Measurements from ENCODE around the gene TPSB2.
"Not testable (repeated sequence)": the region's sequence is repeated elsewhere in the genome, so short reads cannot be mapped to it uniquely, and the experiment has no call there.

The TPSB2 gene

DNA sequence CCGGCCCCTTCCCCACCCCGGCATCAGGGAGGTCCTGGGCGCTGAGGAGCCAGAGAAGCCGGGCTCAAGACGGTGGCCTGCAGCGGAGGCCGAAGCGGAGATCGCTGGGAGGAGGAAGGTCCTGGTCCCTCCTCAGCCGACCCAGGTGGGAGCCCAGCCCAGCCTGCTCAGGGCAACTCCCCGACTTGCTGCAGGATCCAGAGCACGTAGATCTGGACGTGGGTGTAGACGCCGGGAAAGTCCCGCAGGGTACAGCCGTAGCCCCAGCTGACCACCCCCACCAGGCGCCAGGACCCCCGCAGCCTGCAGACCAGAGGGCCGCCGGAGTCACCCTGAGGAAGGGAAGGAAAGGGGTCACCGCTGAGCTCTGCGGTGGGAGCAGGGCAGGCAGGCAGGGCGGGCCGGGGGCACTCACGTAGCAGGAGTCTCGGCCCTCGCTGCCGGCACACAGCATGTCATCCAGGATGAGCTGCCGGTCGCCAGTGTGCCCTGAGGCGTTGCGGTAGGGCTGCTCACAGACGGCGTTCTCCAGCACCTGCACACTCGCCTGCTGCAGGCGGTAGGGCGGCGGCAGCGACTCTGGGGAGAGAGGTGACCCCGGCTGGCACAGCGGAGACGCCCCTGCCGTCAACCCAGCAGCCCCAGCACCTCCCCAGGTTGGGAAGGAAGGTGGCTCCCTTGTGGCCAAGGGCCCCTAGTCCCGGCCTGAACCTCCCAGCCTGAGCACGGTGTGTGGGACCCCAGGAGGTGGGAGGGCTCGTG lies 31.3 kb upstream of the TPSB2 start:
- no peak for DNase-seq (ENCODE audit: low spot score)

DNA sequence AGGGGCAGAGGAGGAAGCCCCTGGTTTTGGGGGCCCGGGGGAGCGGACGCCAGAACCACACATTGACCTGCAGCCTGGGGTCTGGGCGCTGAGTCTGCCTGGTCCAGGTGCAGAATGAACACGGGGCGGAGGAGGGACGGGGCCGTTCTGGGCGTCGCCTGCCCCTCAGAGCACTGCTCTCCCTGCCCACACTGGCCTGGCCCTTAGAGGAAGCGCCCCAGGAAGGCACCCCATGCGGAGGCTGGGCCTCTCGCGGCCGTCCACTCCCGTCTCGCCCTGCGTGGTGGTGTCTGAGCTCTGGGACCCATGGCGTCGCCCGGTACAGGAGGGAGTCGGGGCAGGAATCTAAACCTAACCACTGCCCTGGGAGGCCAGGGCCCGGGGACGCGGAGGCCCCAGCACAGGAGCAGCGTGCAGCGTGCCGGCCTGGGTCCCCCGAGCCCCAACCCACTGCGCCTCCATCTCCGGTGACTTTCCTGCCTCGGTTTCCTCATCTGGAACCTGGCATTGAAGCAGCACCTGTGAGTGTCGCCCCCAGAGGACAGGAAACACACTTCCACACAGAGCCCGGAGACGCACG lies 30.2 kb upstream of the TPSB2 start:
- DNase-seq (ENCODE audit: low spot score), result no peak

DNA sequence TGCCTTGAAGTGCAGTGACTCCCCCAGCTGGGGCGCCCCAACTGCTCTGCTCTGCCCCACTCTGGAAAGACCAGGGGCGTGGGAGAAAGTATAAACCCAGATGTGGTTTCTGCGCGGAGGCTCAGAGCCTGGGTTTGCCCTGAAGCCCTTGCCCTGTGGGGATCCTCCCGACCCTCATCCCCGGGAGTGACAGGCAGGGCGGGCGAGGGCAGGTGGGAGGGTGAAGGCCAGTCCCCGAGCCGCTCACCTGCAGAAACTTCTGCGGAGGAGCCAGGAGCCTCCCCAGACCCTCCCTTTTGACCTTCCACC lies 29.7 kb upstream of the TPSB2 start:
- DNase-seq (ENCODE audit: low spot score), result no peak

DNA sequence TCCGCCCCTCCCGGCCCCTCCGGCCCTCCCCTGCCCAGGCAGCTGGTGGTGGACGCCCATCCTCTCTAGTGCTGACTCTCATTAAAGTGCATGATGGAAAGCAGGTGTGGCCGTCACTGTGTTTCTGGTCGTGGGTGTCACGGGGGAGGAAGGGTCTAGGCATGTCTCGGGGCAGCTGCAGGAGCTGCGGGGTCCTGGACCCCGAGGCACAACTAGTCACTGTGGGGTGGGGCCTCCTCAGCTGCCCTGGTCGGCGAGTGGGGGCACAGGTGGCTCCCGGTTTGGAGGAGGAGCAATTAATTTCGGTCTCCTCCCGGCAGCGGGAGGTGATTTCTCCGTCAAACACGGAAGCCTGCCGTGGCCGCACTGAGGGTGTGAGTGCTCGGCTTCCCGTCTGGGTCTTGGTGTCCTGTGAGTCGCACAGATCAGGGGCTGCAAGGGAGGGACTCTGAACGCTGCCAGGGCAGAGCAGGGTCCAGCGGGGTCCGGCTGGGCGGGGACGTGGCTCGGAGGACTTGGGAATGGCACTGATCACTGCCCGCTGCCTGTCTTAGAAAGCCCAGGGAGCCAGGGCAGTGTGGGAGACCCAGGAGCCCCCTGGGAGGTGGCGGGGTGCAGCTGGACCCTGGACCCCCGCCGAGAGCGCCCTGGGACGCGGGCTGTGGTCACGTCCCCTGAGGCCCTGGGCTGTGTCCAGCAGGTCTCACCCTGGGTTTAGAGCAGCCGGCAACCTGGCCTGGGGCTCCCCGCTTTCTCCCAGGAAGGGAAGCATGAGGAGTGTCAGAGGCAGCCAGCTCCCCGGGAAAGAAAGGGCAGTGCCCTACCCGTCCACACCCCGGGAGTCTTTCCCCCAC lies 29.1 kb upstream of the TPSB2 start:
- DNase-seq (ENCODE audit: low spot score), result no peak

DNA sequence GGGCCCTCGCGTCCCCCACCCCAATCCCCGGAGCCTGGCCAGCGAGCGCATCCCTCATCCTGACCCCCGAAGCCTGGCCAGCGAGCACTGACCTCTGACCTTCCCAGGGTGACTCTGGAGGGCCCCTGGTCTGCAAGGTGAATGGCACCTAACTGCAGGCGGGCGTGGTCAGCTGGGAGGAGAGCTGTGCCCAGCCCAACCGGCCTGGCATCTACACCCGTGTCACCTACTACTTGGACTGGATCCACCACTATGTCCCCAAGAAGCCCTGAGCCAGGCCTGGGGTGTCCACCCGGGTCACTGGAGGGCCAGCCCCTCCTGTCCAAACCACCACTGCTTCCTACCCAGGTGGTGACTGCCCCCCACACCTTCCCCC lies 28.2 kb upstream of the TPSB2 start:
- DNase-seq (ENCODE audit: low spot score), result no peak

DNA sequence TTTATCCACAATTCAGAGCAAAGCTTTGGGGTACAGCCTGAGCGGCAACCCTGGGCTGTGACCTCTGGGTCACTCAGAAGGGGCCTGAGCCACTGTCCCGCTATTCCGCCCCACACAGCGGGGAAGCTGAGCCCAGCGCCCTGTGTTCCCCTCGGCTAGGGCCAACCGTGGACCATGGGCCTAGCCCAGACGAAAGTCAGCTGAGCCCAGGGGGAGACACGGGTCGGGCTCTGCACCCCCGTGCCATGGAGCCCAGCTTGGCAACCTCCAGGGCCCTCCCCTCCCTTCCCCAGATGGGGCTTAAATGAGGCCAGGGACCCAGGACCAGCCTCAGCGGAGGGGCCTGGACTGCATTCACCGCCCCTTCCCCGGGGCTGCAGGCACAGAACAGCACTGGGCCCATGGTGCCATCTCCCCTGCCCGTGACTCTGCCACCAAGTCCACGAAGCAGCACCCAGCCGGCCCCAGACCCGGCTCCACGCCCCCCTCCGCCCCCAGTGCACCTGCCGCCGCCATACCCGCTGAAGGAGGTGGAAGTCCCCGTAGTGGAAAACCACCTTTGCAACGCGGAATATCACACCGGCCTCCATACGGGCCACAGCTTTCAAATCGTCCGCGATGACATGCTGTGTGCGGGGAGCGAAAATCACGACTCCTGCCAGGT lies 27.7 kb upstream of the TPSB2 start:
- DNase-seq (ENCODE audit: low spot score), result no peak

DNA sequence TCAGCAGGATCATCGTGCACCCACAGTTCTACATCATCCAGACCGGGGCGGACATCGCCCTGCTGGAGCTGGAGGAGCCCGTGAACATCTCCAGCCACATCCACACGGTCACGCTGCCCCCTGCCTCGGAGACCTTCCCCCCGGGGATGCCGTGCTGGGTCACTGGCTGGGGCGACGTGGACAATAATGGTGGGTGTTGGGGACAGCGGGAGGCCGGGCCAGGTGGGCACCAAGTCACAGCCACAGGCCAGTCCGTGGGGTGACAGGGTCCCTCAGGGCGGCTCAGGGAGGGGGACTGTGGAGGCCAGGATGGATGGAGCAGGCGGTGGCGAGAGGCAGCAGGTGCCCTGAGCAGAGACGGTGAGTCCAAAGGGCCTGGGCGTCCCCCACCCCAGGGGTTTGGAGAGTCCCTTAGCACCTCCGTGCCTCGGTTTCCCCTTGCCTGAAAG lies 26.9 kb upstream of the TPSB2 start:
- no peak for DNase-seq (ENCODE audit: low spot score)

DNA sequence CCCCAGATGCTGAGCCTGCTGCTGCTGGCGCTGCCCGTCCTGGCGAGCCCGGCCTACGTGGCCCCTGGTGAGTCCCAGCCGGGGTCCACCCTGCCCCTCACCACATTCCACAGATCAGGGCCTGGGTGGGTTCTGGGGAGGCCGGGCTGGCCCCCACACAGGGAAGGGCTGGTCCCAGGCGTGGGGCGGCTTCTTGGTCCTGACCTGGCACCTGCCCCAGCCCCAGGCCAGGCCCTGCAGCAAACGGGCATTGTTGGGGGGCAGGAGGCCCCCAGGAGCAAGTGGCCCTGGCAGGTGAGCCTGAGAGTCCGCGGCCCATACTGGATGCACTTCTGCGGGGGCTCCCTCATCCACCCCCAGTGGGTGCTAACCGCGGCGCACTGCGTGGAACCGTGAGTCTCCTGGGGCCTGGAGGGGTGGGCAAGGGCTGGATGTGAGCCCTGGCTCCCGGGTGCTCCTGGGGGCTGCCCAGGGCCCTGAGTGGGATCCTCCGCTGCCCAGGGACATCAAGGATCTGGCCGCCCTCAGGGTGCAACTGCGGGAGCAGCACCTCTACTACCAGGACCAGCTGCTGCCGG lies 26.4 kb upstream of the TPSB2 start:
- not testable (repeated sequence) for DNase-seq (ENCODE audit: low spot score)

DNA sequence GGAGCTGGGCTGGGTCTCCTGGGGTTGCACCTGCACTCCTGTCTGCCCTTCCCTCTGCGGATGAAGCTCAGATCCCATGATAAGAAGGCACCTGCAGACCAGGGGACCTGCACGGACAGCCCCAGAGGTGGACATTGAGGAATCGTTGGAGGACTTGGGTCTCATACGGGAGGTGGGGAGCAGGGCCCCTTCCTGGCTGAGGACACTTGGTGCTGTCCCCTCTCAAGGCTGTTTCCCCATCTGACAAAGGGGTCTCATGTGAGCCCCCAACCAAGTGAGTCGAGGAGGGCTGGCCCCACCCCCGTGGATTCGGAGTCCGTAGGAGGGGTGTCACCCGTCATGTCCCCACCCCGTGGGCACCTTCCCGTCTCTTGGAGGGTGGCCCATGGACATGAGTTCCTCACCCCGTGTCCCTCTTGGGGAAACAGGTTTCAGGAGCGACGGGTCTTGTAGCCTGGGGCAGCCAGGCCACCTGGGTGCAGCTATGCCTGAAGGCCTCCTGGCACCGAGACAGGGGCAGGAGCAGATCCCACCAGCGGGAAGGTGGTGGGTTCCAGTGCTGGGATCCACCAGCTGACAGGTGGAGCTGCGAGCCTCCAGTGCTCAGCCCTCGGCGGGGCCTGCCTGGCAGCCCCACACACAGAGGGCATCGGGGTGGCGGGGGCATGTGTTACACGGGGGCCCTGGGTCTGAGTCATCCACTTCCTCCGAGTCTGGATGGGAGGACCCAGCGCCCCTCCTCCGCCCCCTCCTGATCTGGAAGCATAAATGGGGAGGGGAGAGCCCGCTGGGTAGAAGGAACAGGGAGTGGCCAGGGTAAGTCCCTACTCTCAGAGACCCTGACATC lies 25.5 kb upstream of the TPSB2 start, which contains the start of gene TPSD1:
TPSD1 (plus strand) TSS at position 794 of the 847 bp plus-strand sequence. CDS start 212 bp downstream, outside the sequence.
- DNase-seq (ENCODE audit: low spot score), result not testable (repeated sequence)

DNA sequence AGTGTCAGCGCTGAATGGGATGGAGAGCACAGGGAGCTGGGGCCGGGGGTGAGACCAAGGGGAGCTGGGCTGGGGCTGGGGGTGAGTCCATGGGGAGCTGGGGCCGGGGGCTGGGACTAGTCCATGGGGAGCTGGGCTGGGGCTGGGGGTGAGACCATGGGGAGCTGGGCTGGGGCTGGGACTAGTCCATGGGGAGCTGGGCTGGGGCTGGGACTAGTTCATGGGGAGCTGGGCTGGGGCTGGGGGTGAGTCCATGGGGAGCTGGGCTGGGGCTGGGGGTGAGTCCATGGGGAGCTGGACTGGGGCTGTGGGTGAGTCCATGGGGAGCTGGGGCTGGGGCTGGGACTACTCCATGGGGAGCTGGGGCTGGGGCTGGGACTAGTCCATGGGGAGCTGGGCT lies 24.8 kb upstream of the TPSB2 start:
- not testable (repeated sequence) for DNase-seq (ENCODE audit: low spot score)

DNA sequence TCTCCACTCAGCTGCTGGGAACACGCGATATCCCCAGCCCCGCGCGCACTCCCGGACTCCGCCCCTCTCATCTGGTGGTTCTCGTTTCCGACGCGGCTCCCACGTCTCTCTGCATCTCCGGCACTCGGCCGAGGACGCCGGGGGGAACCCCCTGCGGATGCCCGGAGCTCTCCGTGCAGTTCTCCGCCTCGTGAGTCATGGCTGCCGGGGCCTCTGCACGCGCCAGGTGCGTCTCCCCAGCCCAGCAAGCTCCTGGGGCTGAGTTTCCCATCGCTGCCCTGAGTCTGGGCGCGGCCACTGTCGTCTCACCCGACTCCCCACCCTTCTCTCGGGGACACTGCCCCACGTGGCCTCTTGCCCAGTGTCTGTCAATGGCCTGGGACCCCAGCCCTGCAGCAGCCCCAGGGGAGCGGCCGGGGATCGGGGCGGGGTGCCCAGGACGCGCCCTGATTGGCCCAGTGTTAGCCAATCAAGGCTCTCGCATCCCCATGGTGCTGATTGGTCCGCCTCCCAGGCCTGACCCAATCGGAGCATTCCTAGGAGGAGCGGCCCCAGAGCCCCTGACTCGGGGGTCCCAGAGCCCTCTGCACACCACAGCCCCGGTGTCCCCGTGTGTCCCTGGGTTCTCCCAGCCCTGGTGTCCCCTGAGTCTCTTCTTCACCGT lies 23.8 kb upstream of the TPSB2 start:
- DNase-seq (ENCODE audit: low spot score), result not testable (repeated sequence)

DNA sequence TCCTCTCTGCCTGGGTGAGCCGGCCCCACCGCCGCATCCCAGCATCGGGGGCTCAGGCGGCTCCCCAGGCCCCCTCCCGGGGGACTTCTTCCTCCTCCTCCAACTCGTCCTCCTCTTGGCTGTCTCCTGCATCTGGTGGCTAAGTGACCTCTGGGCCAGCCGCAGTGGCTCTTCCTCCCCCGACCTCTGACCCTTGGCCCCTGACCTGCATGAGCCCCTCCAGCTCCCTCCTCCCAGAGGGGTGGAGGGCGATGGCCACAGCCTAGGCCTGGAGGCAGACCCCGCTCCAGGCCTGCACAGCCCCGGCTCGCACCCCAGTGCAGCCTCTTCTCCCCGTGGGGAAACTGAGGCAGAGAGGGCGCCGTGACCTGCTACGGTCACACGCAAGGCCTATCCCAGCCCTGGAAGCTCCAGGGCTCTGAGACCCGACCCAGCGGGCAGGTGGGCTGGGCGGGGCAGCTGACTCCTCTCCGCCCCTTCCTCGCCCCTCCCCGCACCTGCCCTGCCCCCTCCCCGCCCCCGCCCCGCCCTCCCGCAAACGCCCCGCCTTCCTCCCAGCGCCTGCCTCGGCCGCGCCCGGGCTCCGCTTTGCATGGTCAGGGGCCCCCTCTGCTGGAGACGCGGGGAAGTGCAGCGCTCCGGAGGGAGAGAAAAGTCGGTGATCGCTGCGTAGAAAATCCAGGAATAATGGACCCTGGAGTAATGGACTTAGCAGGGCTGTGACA lies 19.2 kb upstream of the TPSB2 start:
- DNase-seq (ENCODE audit: low spot score), result not testable (repeated sequence)

DNA sequence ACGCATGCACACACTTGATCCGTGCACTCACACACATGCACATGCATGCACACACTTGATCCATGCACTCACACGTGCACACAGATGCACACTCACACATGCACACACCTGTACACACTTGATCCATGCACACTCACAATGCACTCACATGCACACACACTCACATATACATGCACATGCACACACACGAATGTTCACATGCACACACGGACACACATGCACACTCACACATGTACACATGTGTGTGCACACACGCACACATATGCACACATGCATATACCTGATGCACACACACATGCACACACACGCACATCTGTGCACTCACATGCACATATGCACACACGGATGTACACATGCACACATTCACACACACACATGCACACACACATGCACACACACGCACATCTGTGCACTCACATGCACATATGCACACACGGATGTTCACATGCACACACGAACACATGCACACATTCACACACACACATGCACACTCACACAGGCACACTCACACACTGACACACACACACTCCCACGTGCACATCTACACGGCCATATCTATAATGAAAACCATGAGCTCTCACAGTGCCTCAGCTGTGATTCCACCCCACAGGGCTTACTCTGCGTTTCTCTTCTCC lies 18.0 kb upstream of the TPSB2 start:
- DNase-seq (ENCODE audit: low spot score), result not testable (repeated sequence)

DNA sequence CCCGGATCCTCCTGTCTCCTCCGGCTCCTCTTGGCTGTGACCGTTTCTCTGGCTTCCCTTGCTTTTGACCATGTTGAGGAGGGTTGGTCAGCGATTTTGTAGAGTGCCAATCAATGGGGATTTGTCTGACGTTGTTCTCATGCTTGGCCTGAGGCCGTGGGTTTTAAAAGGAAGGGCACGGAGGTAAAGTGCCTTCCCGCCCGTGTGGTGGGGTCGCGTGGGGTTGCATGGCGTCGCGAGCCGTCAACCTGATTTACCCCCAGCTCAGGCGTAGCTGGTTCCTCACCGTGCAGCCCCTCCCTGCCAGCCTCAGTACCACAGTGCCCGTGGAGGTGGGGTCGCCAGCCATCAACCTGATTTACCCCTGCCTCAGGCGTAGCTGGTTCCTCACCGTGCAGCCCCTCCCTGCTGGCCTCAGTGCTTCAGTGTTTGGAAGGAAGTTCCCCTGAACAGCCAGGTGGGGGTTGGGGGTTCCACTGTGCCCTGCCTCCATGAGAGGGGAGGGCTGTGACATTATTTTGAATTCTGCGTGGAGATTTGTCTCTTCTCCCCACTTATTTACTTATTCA lies 15.6 kb upstream of the TPSB2 start:
- no peak for DNase-seq (ENCODE audit: low spot score)

DNA sequence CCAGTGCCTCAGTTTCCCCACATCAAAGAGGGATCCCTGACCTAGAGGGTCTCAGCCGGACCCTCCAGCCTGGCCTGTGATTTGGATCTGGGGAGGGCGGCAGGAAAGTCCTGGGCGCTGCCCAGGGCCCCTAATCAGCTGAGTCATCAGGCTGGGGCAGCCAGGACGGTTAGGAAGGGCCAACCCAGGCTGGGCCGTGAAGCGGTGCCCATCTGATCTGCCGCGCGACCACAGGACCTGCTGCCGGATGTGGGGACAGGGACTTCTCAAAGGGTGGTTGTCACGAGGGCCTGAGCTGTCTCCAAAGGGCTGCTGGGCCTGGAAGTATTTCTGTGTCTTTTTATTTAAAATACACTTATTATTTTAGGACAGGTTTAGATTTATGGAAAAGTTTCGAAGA lies 14.9 kb upstream of the TPSB2 start:
- DNase-seq (ENCODE audit: low spot score), result no peak

DNA sequence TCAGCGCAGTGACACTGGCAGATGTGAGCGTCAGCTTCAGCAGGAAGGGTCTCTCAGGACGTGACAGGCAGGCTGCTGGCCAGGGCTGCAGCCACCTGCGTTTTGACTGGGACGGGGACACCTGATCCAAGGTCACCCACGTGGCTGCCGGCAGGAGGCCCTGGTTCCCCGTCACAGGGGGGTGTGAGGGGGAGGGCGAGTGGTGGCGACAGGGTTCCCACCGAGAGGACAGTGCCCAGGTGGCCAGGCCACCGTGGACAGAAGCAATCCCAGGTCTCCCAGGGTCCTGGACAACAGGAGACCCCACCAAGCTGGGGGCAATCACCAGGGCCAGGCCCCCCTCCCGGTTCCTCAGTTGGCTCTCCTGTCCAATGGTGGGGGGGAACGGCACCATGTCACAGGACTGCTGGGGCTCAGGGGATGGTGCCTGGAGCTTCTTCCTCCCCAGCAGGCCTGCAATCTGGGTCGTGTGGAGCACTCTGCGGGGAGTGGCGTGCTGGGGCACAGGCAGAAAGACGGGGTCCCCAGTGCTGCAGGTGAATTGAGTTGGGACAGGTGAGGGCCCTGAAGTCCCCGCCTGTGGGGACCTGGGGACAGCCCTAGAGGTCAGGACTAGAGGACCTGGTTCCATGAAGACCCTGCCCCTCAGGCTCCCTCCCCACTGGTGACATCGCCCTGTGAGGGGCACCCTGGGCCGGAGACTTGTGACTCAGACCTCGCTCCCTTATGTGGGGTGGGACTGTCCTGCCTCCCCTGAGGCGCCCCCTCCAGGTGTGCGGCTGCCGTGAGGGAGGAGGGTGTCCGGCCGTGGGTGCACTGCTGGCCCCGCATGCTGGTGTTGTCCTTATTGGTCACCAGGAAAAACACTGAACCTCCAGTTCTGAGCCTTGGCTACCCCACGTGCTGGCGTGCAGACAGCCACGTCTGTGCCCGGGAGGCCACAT lies 14.2 kb upstream of the TPSB2 start:
- not testable (repeated sequence) for DNase-seq (ENCODE audit: low spot score)

DNA sequence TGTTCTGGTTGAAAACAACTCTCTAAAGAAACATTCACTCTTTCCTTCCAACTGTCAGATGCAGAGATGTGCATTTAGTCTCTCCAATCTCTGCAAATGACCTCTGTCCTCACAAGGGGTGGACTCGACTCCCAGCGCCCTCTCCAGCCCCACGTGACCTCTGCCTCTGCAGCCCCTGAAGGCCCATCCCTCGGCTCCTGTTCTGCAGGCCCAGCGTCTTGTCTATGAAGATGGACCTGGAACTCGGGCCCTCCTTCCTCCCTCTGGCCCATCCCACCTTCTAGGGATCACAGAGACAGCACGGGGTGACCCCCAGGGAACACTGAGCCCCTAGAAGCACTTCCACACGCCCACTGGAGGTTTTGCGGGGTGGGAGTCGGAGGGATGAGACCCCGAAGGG lies 13.4 kb upstream of the TPSB2 start:
- DNase-seq (ENCODE audit: low spot score), result not testable (repeated sequence)

DNA sequence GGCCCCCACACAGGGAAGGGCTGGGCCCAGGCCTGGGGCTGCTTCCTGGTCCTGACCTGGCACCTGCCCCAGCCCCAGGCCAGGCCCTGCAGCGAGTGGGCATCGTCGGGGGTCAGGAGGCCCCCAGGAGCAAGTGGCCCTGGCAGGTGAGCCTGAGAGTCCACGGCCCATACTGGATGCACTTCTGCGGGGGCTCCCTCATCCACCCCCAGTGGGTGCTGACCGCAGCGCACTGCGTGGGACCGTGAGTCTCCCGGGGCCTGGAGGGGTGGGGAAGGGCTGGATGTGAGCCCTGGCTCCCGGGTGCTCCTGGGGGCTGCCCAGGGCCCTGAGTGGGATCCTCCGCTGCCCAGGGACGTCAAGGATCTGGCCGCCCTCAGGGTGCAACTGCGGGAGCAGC lies 11.1 kb upstream of the TPSB2 start:
- not testable (repeated sequence) for DNase-seq (ENCODE audit: low spot score)
